H1 (cell line): ENCODE results near the gene CRX.

Source experiments
- BACH1 ChIP-seq: IDR thresholded peaks from 2 replicates; pipeline ENCODE4 v1.6.1; 2012; ENCODE audit warnings: low read length, improper control_type of control experiment
- RBBP5 ChIP-seq: IDR thresholded peaks from 2 replicates; pipeline ENCODE4 v1.7.1; 2012; ENCODE audit warnings: low read depth, mild to moderate bottlenecking, inconsistent platforms, low read length, moderate library complexity, borderline replicate concordance
- RFX5 ChIP-seq: IDR thresholded peaks from 2 replicates; pipeline ENCODE4 v1.6.1; 2011; ENCODE audit warnings: low read depth, low read length, improper control_type of control experiment, borderline replicate concordance
- TF ChIP-seq, protein P1 (sequence below), 3 experiments: IDR thresholded peaks; 1 replicate in 2 of 3; 2 replicates in 1 of 3; pipeline versions ENCODE4 v1.5.1 to v1.6.1; 2011; ENCODE audit warnings: low read length in 3 of 3, mild to moderate bottlenecking in 3 of 3, inconsistent platforms in 2 of 3, low read depth in 1 of 3, moderate library complexity in 1 of 3; ENCODE audit not compliant: insufficient read depth in 1 of 3; ENCODE audit errors: control extremely low read depth in 1 of 3

DNA sequence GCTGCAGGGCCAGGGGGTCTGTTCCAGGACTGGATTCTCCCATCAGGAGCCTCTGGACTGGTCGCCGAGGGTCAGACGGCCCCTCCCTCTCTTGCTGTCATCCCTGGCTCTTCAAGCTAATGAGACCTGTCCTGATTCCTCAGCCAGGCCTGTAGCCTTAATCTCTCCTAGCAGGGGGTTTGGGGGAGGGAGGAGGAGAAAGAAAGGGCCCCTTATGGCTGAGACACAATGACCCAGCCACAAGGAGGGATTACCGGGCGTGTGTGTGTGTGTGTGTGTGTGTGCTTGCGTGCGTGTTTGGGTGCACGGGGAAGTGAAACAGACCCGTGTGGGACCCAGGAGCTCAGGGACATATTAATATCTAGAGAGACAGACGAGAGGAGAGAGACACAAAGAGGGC lies 1.9 kb upstream of the CRX start:
- TF ChIP-seq BACH1 (no peak), RFX5 (no peak), RBBP5 (0 out of 2 replicates have a peak, but pooled peaks have one; percentile 51)
- TF ChIP-seq, protein P1, sequence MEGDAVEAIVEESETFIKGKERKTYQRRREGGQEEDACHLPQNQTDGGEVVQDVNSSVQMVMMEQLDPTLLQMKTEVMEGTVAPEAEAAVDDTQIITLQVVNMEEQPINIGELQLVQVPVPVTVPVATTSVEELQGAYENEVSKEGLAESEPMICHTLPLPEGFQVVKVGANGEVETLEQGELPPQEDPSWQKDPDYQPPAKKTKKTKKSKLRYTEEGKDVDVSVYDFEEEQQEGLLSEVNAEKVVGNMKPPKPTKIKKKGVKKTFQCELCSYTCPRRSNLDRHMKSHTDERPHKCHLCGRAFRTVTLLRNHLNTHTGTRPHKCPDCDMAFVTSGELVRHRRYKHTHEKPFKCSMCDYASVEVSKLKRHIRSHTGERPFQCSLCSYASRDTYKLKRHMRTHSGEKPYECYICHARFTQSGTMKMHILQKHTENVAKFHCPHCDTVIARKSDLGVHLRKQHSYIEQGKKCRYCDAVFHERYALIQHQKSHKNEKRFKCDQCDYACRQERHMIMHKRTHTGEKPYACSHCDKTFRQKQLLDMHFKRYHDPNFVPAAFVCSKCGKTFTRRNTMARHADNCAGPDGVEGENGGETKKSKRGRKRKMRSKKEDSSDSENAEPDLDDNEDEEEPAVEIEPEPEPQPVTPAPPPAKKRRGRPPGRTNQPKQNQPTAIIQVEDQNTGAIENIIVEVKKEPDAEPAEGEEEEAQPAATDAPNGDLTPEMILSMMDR (IDR thresholded peaks at IDR 0.05; ENCODE audit: control extremely low read depth in 1 of 3, insufficient read depth in 1 of 3, low read depth in 1 of 3, low read length in 3 of 3), result no peak
